Stomach (tissue), 9 donors: ENCODE data around the gene SLC66A1. TPM values are rescaled to one million over a fixed set of nuclear protein-coding genes. Genes with fewer than 3 reads are reported as not detected.

Experiments
- DNase-seq, 2 donors: peaks; one replicate each; pipeline versions ENCODE4 v3.0.0 to v3.0.0-alpha.2; 2013 to 2019
- H3K27ac ChIP-seq, 5 donors: fragments of 200-600 bp in 4 of 5; sonication (generic) in 4 of 5; one replicate each; pipeline ENCODE4 v1.5.1; 2013 to 2019; ENCODE audit warnings: mild to moderate bottlenecking in 1 of 5, moderate library complexity in 1 of 5
- H3K27me3 ChIP-seq, 3 donors: fragments of 200-600 bp; sonication (generic); one replicate each; pipeline ENCODE4 v1.5.1; 2017 to 2019; ENCODE audit warnings: mixed run types in 1 of 3
- H3K36me3 ChIP-seq, 4 donors: fragments of 200-600 bp; sonication (generic); 1 replicate in 3 of 4; 2 replicates in 1 of 4; pipeline ENCODE4 v1.5.1; 2016 to 2019
- H3K4me1 ChIP-seq, 4 donors: fragments of 200-600 bp; sonication (generic); one replicate each; pipeline ENCODE4 v1.5.1; 2016 to 2019
- H3K4me3 ChIP-seq, 4 donors: fragments of 200-600 bp; sonication (generic) in 3 of 4; one replicate each; pipeline ENCODE4 v1.5.1; 2016 to 2019; ENCODE audit warnings: mild to moderate bottlenecking in 1 of 4
- H3K9me3 ChIP-seq, 4 donors: fragments of 200-600 bp; sonication (generic); one replicate each; pipeline ENCODE4 v1.5.1; 2016 to 2019
- CTCF ChIP-seq, 7 experiments: fragments of 450-650 bp in 4 of 7; fragments of 200-600 bp in 3 of 7; sonication (generic) in 3 of 7; IDR thresholded peaks; one replicate each; pipeline ENCODE4 v1.5.1; 2016 to 2019; ENCODE audit warnings: antibody characterized with exemption in 7 of 7, control low read depth in 2 of 7, mild to moderate bottlenecking in 1 of 7
- EP300 ChIP-seq: sonication (generic); formaldehyde crosslinking; IDR thresholded peaks from one replicate; pipeline ENCODE4 v1.6.1; 2017; ENCODE audit warnings: antibody characterized with exemption
- POLR2A ChIP-seq, 4 donors: fragments of 450-650 bp; IDR thresholded peaks; one replicate each; pipeline ENCODE4 v1.6.1; 2016; ENCODE audit warnings: antibody characterized with exemption in 4 of 4, control low read depth in 2 of 4, mild to moderate bottlenecking in 1 of 4, moderate library complexity in 1 of 4
- POLR2AphosphoS5 ChIP-seq, 3 donors: sonication (generic); formaldehyde crosslinking; IDR thresholded peaks; one replicate each; pipeline ENCODE4 v1.6.1; 2016; ENCODE audit warnings: antibody characterized with exemption in 3 of 3
- WGBS, 5 donors: extraction: QIAGEN DNeasy Blood & Tissue Kit in 3 of 5; methylation state at CpG; one replicate each; pipeline versions ENCODE4 v1.1.5 to v1.1.7; 2013 to 2018; 5-methylcytosine and 5-hydroxymethylcytosine counted together
- intact Hi-C: fragments of 100-400 bp; cut with DNase I; formaldehyde crosslinking; loops from one replicate; pipeline ENCODE4 v1.15.1; 2023; ENCODE audit warnings: low total_unique reads
- polyA plus RNA-seq, 3 donors: library from polyadenylated mRNA; stranded (reverse); fragments of 200-250 nt; gene quantifications; one replicate each; pipeline ENCODE4 v1.2.3, GENCODE V29; 2013
- total RNA-seq, 5 donors: library from RNA; depleted of rRNA; stranded (reverse); fragments of >200 nt; gene quantifications; one replicate each; pipeline versions ENCODE4 v1.1.0 to v1.2.3, GENCODE V29; 2014 to 2016
- donor health status: healthy with polysubstance abuse.
- donor health status: Bipolar disorder and iron deficiency.
- donor health status: healthy.

SLC66A1 gene
- total and polyA plus RNA-seq, 8 donors: 1.8 to 14.5 (median 10.6) TPM

GRCh38 chr1:19352839-19353238, 40.7 kb downstream of the SLC66A1 start:
- Histone ChIP-seq H3K4me1 (peaks cover 3 to 54% (median 18%) of the 10 kb centered on the region in 4 donors), H3K9me3 (no peaks in the 10 kb centered on the region), H3K4me3 (no peak overlapping the region), H3K27me3 (no peaks in the 10 kb centered on the region), H3K36me3 (peaks cover 62 to 98% (median 91%) of the 10 kb centered on the region in 4 donors), H3K27ac (peak overlapping the region in 2 of 5 donors; percentile 13 to 33)
- no peak for TF ChIP-seq EP300
- DNase-seq: no peak
- intact Hi-C loops: no loop called here
- 88 to 93% (median 89%) methylated on average over 7 to 14 of the region's 14 CpGs for WGBS, 5 donors

GRCh38 chr1:19353596-19353995, 41.5 kb downstream of the SLC66A1 start:
- DNase-seq: no peak
- peak overlapping the region in 1 of 5 donors; percentile 33 for H3K27ac ChIP-seq
- no peaks in the 10 kb centered on the region for H3K27me3 ChIP-seq
- H3K4me1 ChIP-seq: peaks cover 0 to 47% (median 13%) of the 10 kb centered on the region in 4 donors
- intact Hi-C loops: no loop called here
- TF ChIP-seq POLR2AphosphoS5 (IDR thresholded peaks at IDR 0.05): no peak
- TF ChIP-seq EP300: no peak
- TF ChIP-seq CTCF (IDR thresholded peaks at IDR 0.05): no peak
- TF ChIP-seq POLR2A (IDR thresholded peaks at IDR 0.05): no peak
- no peaks in the 10 kb centered on the region for H3K9me3 ChIP-seq
- 72 to 99% (median 77%) methylated on average over 7 to 8 of the region's 8 CpGs for WGBS, 5 donors
- no peak overlapping the region for H3K4me3 ChIP-seq
- peaks cover 62 to 96% (median 90%) of the 10 kb centered on the region in 4 donors for H3K36me3 ChIP-seq

- peak overlapping the region in 1 of 5 donors; percentile 15 for H3K27ac ChIP-seq
- H3K4me3 ChIP-seq: no peak overlapping the region
- peaks cover 0 to 43% (median 11%) of the 10 kb centered on the region in 4 donors for H3K4me1 ChIP-seq
- H3K27me3 ChIP-seq: no peaks in the 10 kb centered on the region
- intact Hi-C loops: no loop called here
- no peak for DNase-seq
- WGBS, 5 donors: 60 to 72% (median 67%) methylated on average over 6 of the region's 6 CpGs
- no peak for TF ChIP-seq EP300
- TF ChIP-seq POLR2AphosphoS5 (IDR thresholded peaks at IDR 0.05): no peak
- TF ChIP-seq POLR2A (IDR thresholded peaks at IDR 0.05): no peak
- no peak for TF ChIP-seq CTCF (IDR thresholded peaks at IDR 0.05)
- peaks cover 57 to 91% (median 84%) of the 10 kb centered on the region in 4 donors for H3K36me3 ChIP-seq
- H3K9me3 ChIP-seq: no peaks in the 10 kb centered on the region
Measured at GRCh38 chr1:19354531-19354981, 42.4 kb downstream of the SLC66A1 start.

GRCh38 chr1:19356266-19356665, 44.1 kb downstream of the SLC66A1 start:
- peaks cover 57 to 80% (median 75%) of the 10 kb centered on the region in 4 donors for H3K36me3 ChIP-seq
- no peaks in the 10 kb centered on the region for H3K9me3 ChIP-seq
- TF ChIP-seq EP300 (no peak), CTCF (IDR thresholded peaks at IDR 0.05) (no peak), POLR2AphosphoS5 (IDR thresholded peaks at IDR 0.05) (no peak), POLR2A (IDR thresholded peaks at IDR 0.05) (no peak)
- H3K4me3 ChIP-seq: no peak overlapping the region
- H3K4me1 ChIP-seq: peaks cover 0 to 55% (median 22%) of the 10 kb centered on the region in 4 donors
- H3K27ac ChIP-seq: no peak overlapping the region
- intact Hi-C loops: no loop called here
- H3K27me3 ChIP-seq: no peaks in the 10 kb centered on the region
- no peak for DNase-seq
- WGBS, 5 donors: 73 to 90% (median 89%) methylated on average over 4 to 5 of the region's 5 CpGs

GRCh38 chr1:19357299-19357986, 45.3 kb downstream of the SLC66A1 start:
- Histone ChIP-seq H3K27me3 (no peaks in the 10 kb centered on the region), H3K27ac (no peak overlapping the region), H3K4me1 (peaks cover 0 to 56% (median 28%) of the 10 kb centered on the region in 4 donors), H3K9me3 (no peaks in the 10 kb centered on the region), H3K36me3 (peaks cover 48 to 76% (median 63%) of the 10 kb centered on the region in 4 donors), H3K4me3 (no peak overlapping the region)
- intact Hi-C loops: no loop called here
- DNase-seq: no peak
- 87 to 93% (median 89%) methylated on average over 12 to 13 of the region's 13 CpGs for WGBS, 5 donors
- no peak for TF ChIP-seq EP300
- no peak for TF ChIP-seq POLR2A (IDR thresholded peaks at IDR 0.05)
- no peak for TF ChIP-seq CTCF (IDR thresholded peaks at IDR 0.05)
- no peak for TF ChIP-seq POLR2AphosphoS5 (IDR thresholded peaks at IDR 0.05)
